ENCODE data around the gene PDAP1. TPM values are rescaled to one million over a fixed set of nuclear protein-coding genes. Genes with fewer than 3 reads are reported as not detected.
A peak's percentile ranks its signal among the peaks of the same experiment; 100 is the strongest.

The PDAP1 gene
- total and polyA plus RNA-seq, 2 of the 13 experiments (the other 11 are each of a cell fraction or from before 2014, with no cell fraction given), result 13.0 to 100 TPM

- TF ChIP-seq ZFP91 (CRISPR knock-in tag; IDR thresholded peaks at IDR 0.05; ENCODE audit: borderline replicate concordance) (peak; percentile 82), SUZ12 (IDR thresholded peaks at IDR 0.05; ENCODE audit: low read depth, low read length) (no peak), ZNF878 (CRISPR knock-in tag; IDR thresholded peaks at IDR 0.05) (no peak), DR1 (CRISPR knock-in tag; IDR thresholded peaks at IDR 0.05) (peak; percentile 39; the same call in 1 of the 2 replicates), SNAPC2 (CRISPR knock-in tag; IDR thresholded peaks at IDR 0.05) (0 out of 2 replicates have a peak, but pooled peaks have one; percentile 48), NONO (IDR thresholded peaks at IDR 0.05) (no peak), NONO (CRISPR knock-in tag; conservative IDR thresholded peaks at IDR 0.05) (peak; percentile 94), TEAD2 (CRISPR knock-in tag; IDR thresholded peaks at IDR 0.05) (no peak), HINFP (CRISPR knock-in tag; IDR thresholded peaks at IDR 0.05; ENCODE audit: low read depth) (peak; percentile 92), MIER3 (CRISPR knock-in tag; IDR thresholded peaks at IDR 0.05; ENCODE audit: borderline replicate concordance) (peak; percentile 63; the same call in 1 of the 2 replicates), HES4 (CRISPR knock-in tag; IDR thresholded peaks at IDR 0.05; ENCODE audit: borderline replicate concordance) (no peak; the same call in 1 of the 2 replicates), ZNF841 (CRISPR knock-in tag; IDR thresholded peaks at IDR 0.05; ENCODE audit: borderline replicate concordance) (no peak), IRX3 (CRISPR knock-in tag; IDR thresholded peaks at IDR 0.05; ENCODE audit: borderline replicate concordance, low read depth) (no peak), TBX2 (CRISPR knock-in tag; IDR thresholded peaks at IDR 0.05; ENCODE audit: borderline replicate concordance) (peak; percentile 71), HBP1 (CRISPR knock-in tag; IDR thresholded peaks at IDR 0.05; ENCODE audit: low read depth) (no peak), PLRG1 (conservative IDR thresholded peaks at IDR 0.05) (no peak), ZFX (CRISPR knock-in tag; IDR thresholded peaks at IDR 0.05; ENCODE audit: low read depth) (peak; percentile 85), ZNF790 (CRISPR knock-in tag; IDR thresholded peaks at IDR 0.05; ENCODE audit: borderline replicate concordance) (peak; percentile 64; the same call in 1 of the 2 replicates), ZNF326 (CRISPR knock-in tag; IDR thresholded peaks at IDR 0.05; ENCODE audit: borderline replicate concordance) (no peak), NR2C2 (CRISPR knock-in tag; IDR thresholded peaks at IDR 0.05; ENCODE audit: borderline replicate concordance) (peak; percentile 99), ARID3A (IDR thresholded peaks at IDR 0.05; ENCODE audit: low read depth, low read length) (no peak; the same call in 1 of the 2 replicates), SP5 (CRISPR knock-in tag; IDR thresholded peaks at IDR 0.05; ENCODE audit: borderline replicate concordance, low read depth) (peak; percentile 85), ELF3 (CRISPR knock-in tag; IDR thresholded peaks at IDR 0.05) (peak; percentile 82), HCFC1 (IDR thresholded peaks at IDR 0.05; ENCODE audit: low read depth, low read length) (peak; percentile 60; the same call in 1 of the 2 replicates)
Observed at GRCh38 chr7:99408379-99409191, at the start of gene PDAP1, which contains the start of gene BUD31 (continued).
